Hepatocyte (in vitro differentiated cells): ENCODE data around the gene DUOXA2.

Experiments used
- CTCF ChIP-seq: fragments of 200-600 bp; sonication (generic); IDR thresholded peaks from 2 replicates; pipeline ENCODE4 v1.5.1; 2016; ENCODE audit warnings: antibody characterized with exemption, mild to moderate bottlenecking; ENCODE audit not compliant: poor library complexity
- EZH2phosphoT487 ChIP-seq: fragments of 200-600 bp; sonication (generic); IDR thresholded peaks from one replicate; pipeline ENCODE4 v1.6.1; 2018; ENCODE audit warnings: antibody characterized with exemption, mild to moderate bottlenecking, low read depth, moderate library complexity; ENCODE audit not compliant: unreplicated experiment, severe bottlenecking

GRCh38 chr15:45117308-45118130 lies 3.4 kb downstream of the DUOXA2 start:
- TF ChIP-seq CTCF (no peak), EZH2phosphoT487 (no peak)
